Mucosa of descending colon (tissue), 3 donors: ENCODE results near the gene AGPS. TPM values are rescaled to one million over a fixed set of nuclear protein-coding genes. Genes with fewer than 3 reads are reported as not detected.

Source experiments
- ATAC-seq: fragments of 200-7000 bp; cut with Tn5 transposase; one replicate; pipeline ENCODE4 v1.9.1; 2020; ENCODE audit warnings: mild to moderate bottlenecking, moderate library complexity
- DNase-seq, 3 donors: peaks; one replicate each; pipeline ENCODE4 v3.0.0-alpha.2; 2020
- H3K36me3 ChIP-seq: fragments of 200-600 bp; one replicate; pipeline ENCODE4 v1.8.0; 2021; ENCODE audit warnings: low read depth, mild to moderate bottlenecking
- H3K4me1 ChIP-seq: fragments of 200-600 bp; one replicate; pipeline ENCODE4 v1.8.0; 2021; ENCODE audit warnings: low read depth, mild to moderate bottlenecking
- H3K4me3 ChIP-seq: fragments of 200-600 bp; one replicate; pipeline ENCODE4 v1.8.0; 2021; ENCODE audit warnings: mild to moderate bottlenecking
- H3K9me3 ChIP-seq: fragments of 200-600 bp; one replicate; pipeline ENCODE4 v1.8.0; 2021; ENCODE audit warnings: mild to moderate bottlenecking
- intact Hi-C, 2 donors: fragments of 100-400 bp; cut with DNase I in 1 of 2; cut with micrococcal nuclease in 1 of 2; formaldehyde crosslinking; loops; one replicate each; pipeline versions ENCODE4 v1.11.0 to v1.11.1; 2022; cut with DNase I, micrococcal nuclease
- total RNA-seq, 3 donors: library from RNA; stranded (reverse); fragmentation: NEBNext Ultra II Directional in 2 of 3; extraction: Animal tissue kit (Norgen Biotek cat#: 25700) in 2 of 3; gene quantifications; one replicate each; pipeline versions ENCODE4 v1.2.1 to v1.2.4, GENCODE V29; 2021 to 2023
- TF ChIP-seq, protein P1 (sequence below): fragments of 200-600 bp; IDR thresholded peaks from one replicate; pipeline ENCODE4 v1.8.0; 2022; ENCODE audit warnings: antibody characterized with exemption, mild to moderate bottlenecking
- donor health status: DM: no; HTN: no; CAD: no; lungs with moderate emphysema.
- donor health status: DM: no; HTN: no; CAD: no.
- donor health status: DM: no; HTN: yes; CAD: no.

AGPS gene
- total RNA-seq, 3 donors from 2014 or later = 43.0 to 58.4 (median 48.7) TPM

DNA sequence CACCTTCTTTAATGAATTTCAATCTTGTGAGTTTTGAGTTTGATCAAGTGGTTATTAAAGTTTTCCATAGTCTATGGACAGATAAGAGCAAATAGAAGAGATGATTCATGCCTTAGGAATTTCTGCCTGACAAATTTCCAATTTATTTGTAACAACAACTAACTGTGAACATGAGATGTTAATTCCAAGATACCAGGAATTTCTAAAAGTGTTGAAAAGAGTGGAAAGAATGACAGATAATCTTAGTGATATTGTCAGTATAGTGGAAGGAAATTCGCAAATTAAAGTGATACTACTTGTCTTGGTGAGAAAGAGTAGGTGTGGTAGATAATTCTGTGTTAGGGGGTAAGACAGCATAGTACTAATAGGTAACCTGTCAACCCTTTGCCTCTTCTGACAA, 82.4 kb downstream of the AGPS start:
- H3K4me1 ChIP-seq = peaks cover 2% of the 10 kb centered on the region
- no peaks in the 10 kb centered on the region for H3K36me3 ChIP-seq
- ATAC-seq (no peak), DNase-seq (no peak)
- H3K4me3 ChIP-seq = no peak overlapping the region
- intact Hi-C loops = no loop called here
- peaks cover 19% of the 10 kb centered on the region for H3K9me3 ChIP-seq
- TF ChIP-seq, protein P1, sequence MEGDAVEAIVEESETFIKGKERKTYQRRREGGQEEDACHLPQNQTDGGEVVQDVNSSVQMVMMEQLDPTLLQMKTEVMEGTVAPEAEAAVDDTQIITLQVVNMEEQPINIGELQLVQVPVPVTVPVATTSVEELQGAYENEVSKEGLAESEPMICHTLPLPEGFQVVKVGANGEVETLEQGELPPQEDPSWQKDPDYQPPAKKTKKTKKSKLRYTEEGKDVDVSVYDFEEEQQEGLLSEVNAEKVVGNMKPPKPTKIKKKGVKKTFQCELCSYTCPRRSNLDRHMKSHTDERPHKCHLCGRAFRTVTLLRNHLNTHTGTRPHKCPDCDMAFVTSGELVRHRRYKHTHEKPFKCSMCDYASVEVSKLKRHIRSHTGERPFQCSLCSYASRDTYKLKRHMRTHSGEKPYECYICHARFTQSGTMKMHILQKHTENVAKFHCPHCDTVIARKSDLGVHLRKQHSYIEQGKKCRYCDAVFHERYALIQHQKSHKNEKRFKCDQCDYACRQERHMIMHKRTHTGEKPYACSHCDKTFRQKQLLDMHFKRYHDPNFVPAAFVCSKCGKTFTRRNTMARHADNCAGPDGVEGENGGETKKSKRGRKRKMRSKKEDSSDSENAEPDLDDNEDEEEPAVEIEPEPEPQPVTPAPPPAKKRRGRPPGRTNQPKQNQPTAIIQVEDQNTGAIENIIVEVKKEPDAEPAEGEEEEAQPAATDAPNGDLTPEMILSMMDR = no peak

DNA sequence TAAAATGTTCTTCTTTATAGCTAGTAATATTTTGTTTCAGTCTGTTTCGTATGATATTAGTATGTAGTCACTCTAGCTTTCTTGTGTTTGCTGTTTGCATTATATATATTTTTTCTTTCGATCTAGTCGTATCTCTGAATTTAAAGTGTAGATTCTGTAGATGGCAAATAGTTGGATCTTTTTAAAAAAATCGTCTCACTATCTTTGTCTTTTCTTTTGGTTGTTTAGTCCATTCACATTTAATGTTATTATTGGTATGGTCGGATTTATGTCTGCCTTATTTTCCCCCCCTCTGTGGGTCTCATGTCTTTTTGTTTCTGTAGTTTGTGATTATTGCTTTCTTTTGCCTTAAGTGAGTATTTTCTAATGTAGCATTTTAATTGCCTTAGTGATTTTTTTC, 84.3 kb downstream of the AGPS start:
- ATAC-seq = no peak

DNA sequence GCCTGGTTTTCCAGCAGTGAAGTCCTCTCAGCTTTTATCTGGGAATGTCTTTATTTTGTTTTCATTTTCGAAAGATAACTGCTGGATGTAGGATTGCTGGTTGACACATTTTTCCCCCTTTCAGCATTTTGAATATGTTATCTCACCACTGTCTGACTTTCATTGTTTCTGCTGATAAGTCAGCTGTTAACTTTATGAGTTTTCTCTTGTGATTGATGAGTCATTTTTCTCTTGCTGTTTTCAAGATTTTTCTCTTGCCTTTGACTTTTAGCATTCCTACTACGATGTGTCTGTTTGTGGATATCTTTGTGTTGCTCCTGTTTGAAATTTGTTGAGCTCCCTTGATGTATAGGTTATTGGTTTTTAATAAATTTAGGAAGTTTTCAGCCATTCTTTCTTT, 85.5 kb downstream of the AGPS start:
- Histone ChIP-seq H3K4me1 (peaks cover 2% of the 10 kb centered on the region), H3K36me3 (no peaks in the 10 kb centered on the region), H3K4me3 (no peak overlapping the region), H3K9me3 (peaks cover 4% of the 10 kb centered on the region)
- TF ChIP-seq, protein P1 = no peak
- ATAC-seq (no peak), DNase-seq (no peak)
- intact Hi-C loops = no loop called here

More for the DNA sequence above, 84.3 kb downstream of the AGPS start:
- Histone ChIP-seq H3K4me1 (peaks cover 2% of the 10 kb centered on the region), H3K36me3 (no peaks in the 10 kb centered on the region), H3K9me3 (peaks cover 11% of the 10 kb centered on the region), H3K4me3 (no peak overlapping the region)
- DNase-seq = no peak
- intact Hi-C loops = no loop called here
- TF ChIP-seq, protein P1 = no peak

DNA sequence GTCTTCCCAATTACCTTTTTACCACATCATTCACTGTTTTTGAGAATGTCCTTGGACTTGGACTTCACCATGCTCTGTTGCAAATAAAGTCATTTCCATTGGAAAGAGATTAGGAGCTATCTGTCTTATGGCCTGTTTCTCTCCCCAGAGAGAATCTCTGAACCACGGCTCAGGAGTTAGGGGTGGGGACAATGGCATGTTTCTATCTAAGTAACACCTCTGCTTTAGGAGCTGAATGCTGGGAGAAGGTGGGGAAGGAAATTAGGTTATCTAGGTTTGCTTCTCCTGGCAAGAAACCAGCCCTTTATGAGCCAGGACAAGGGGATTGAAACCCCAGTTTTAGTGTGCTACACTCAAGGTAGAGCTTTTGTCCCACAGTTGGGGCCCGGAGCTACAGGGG, 86.3 kb downstream of the AGPS start:
- no peaks in the 10 kb centered on the region for H3K36me3 ChIP-seq
- TF ChIP-seq, protein P1 = no peak
- H3K4me3 ChIP-seq = no peak overlapping the region
- no peak for DNase-seq
- intact Hi-C loops = no loop called here
- no peak for ATAC-seq
- peaks cover 4% of the 10 kb centered on the region for H3K9me3 ChIP-seq
- H3K4me1 ChIP-seq = peaks cover 2% of the 10 kb centered on the region

DNA sequence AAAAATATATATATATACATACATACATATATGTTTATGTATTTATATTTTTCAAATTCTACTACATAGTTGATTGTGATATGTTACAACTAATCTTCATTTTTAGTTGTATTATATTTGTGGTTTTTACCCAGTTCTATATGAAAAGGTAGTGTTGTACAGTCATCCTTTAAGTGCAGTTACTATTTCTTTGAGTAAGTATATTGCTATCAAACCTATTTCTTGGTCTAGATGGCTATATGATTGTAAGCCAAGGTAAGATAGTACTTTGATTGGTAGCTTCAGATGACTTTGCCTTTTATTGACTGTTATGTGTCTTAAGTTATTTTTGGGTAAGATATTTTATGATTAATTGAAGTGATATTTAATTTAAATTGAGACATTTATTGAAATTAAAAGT, 89.6 kb downstream of the AGPS start:
- intact Hi-C loops = loop anchor here (10.0 kb wide), 2 partner anchors 123 to 243 kb away; no protein-coding TSS in a partner anchor
- ATAC-seq = no peak

More for the DNA sequence above, 89.6 kb downstream of the AGPS start:
- DNase-seq = no peak
- H3K36me3 ChIP-seq = no peaks in the 10 kb centered on the region
- no peak overlapping the region for H3K4me3 ChIP-seq
- H3K9me3 ChIP-seq = peaks cover 4% of the 10 kb centered on the region
- H3K4me1 ChIP-seq = no peaks in the 10 kb centered on the region
- TF ChIP-seq, protein P1 = no peak
